Hepatocyte (in vitro differentiated cells): Measurements from ENCODE around the gene CFAP65. TPM values are rescaled to one million over a fixed set of nuclear protein-coding genes. Genes with fewer than 3 reads are reported as not detected.

ENCODE experiments used
- DNase-seq: peaks from one replicate; pipeline ENCODE4 v3.0.0-alpha.2; 2016; ENCODE audit warnings: low spot score
- H2AFZ ChIP-seq: fragments of 200-600 bp; sonication (generic); 2 replicates; pipeline ENCODE4 v1.6.0; 2016; ENCODE audit warnings: antibody characterized with exemption, mild to moderate bottlenecking
- H3K27ac ChIP-seq: fragments of 200-600 bp; sonication (generic); 2 replicates; pipeline ENCODE4 v1.5.1; 2016; ENCODE audit warnings: mild to moderate bottlenecking
- H3K27me3 ChIP-seq: fragments of 200-600 bp; sonication (generic); 2 replicates; pipeline ENCODE4 v1.6.1; 2016
- H3K36me3 ChIP-seq: fragments of 200-600 bp; sonication (generic); replicated peaks from 2 replicates; pipeline ENCODE4 v1.5.1; 2016; ENCODE audit warnings: low read depth; ENCODE audit not compliant: insufficient read depth
- H3K4me1 ChIP-seq: fragments of 200-600 bp; sonication (generic); 2 replicates; pipeline ENCODE4 v1.5.1; 2016; ENCODE audit warnings: mild to moderate bottlenecking, moderate library complexity; ENCODE audit not compliant: insufficient read depth
- H3K4me2 ChIP-seq: fragments of 200-600 bp; sonication (generic); 2 replicates; pipeline ENCODE4 v1.6.0; 2016
- H3K4me3 ChIP-seq: fragments of 200-600 bp; sonication (generic); 2 replicates; pipeline ENCODE4 v1.5.1; 2016; ENCODE audit warnings: mild to moderate bottlenecking
- H3K79me2 ChIP-seq: fragments of 200-600 bp; sonication (generic); 2 replicates; pipeline ENCODE4 v1.6.0; 2017; ENCODE audit warnings: mild to moderate bottlenecking
- H3K9me2 ChIP-seq: fragments of 200-600 bp; sonication (generic); replicated peaks from 2 replicates; pipeline ENCODE4 v1.6.0; 2017; ENCODE audit warnings: mild to moderate bottlenecking; ENCODE audit not compliant: insufficient read depth
- H3K9me3 ChIP-seq: fragments of 200-600 bp; sonication (generic); 2 replicates; pipeline ENCODE4 v1.5.1; 2016; ENCODE audit warnings: low read depth, mild to moderate bottlenecking
- H4K20me1 ChIP-seq: fragments of 200-600 bp; sonication (generic); 2 replicates; pipeline ENCODE4 v1.6.0; 2016; ENCODE audit warnings: mild to moderate bottlenecking; ENCODE audit not compliant: insufficient read depth, poor library complexity, severe bottlenecking
- EZH2 ChIP-seq: fragments of 200-600 bp; sonication (generic); IDR thresholded peaks from 2 replicates; pipeline ENCODE4 v1.6.1; 2016; ENCODE audit warnings: antibody characterized with exemption, mild to moderate bottlenecking, borderline replicate concordance
- EZH2phosphoT487 ChIP-seq: fragments of 200-600 bp; sonication (generic); IDR thresholded peaks from one replicate; pipeline ENCODE4 v1.6.1; 2018; ENCODE audit warnings: antibody characterized with exemption, mild to moderate bottlenecking, low read depth, moderate library complexity; ENCODE audit not compliant: unreplicated experiment, severe bottlenecking
- WGBS: methylation state at CpG from one replicate; pipeline ENCODE4 v1.1.6; 2016; ENCODE audit warnings: low lambda C conversion rate; ENCODE audit errors: missing lambda C conversion rate; 5-methylcytosine and 5-hydroxymethylcytosine counted together
- polyA plus RNA-seq: library from polyadenylated mRNA; unstranded; fragments of >200 nt; fragmentation: Nextera tagmentation; extraction: Ambion mirVana; gene quantifications from 2 replicates; pipeline ENCODE4 v1.2.1, GENCODE V29; 2016
- total RNA-seq: library from RNA; depleted of rRNA; stranded (reverse); fragments of >200 nt; gene quantifications from 2 replicates; pipeline ENCODE4 v1.2.3, GENCODE V29; 2014
- TF ChIP-seq, protein P1 (sequence below): fragments of 200-600 bp; sonication (generic); IDR thresholded peaks from 2 replicates; pipeline ENCODE4 v1.5.1; 2016; ENCODE audit warnings: antibody characterized with exemption, mild to moderate bottlenecking; ENCODE audit not compliant: poor library complexity

Gene CFAP65
- total and polyA plus RNA-seq, 2 experiments from 2014 or later = 0.03 to 0.05 TPM

DNA sequence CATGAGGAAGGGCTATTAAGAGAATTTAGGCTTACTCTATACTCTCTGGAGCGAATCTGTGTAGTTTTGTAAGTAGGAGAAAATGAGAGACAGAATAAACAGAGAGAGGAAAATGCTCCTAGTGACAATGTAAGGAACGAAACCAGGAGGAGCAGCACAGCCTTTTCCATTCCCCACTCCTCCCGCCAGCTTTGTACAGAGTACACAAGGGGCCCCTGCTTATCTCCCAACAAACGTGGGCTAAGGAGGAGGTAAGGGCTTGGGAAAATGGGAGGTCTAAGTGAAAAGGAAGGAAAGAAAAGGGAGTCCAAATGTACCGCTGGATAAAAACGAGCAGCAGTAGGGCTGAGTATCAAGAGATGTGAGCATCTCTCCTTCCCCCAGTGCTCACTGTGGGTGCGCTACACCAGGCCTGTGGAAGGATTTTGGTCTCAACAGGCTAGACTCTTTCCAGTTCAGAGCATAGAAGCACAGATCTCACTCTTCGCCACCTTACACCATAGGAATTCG is 31.5 kb upstream of the CFAP65 start:
- DNase-seq = peak; percentile 39
- peaks cover 20% of the 10 kb centered on the region for H3K4me1 ChIP-seq
- no peaks in the 10 kb centered on the region for H3K27me3 ChIP-seq
- H3K4me2 ChIP-seq = peak overlapping the region; percentile 65
- TF ChIP-seq, protein P1, sequence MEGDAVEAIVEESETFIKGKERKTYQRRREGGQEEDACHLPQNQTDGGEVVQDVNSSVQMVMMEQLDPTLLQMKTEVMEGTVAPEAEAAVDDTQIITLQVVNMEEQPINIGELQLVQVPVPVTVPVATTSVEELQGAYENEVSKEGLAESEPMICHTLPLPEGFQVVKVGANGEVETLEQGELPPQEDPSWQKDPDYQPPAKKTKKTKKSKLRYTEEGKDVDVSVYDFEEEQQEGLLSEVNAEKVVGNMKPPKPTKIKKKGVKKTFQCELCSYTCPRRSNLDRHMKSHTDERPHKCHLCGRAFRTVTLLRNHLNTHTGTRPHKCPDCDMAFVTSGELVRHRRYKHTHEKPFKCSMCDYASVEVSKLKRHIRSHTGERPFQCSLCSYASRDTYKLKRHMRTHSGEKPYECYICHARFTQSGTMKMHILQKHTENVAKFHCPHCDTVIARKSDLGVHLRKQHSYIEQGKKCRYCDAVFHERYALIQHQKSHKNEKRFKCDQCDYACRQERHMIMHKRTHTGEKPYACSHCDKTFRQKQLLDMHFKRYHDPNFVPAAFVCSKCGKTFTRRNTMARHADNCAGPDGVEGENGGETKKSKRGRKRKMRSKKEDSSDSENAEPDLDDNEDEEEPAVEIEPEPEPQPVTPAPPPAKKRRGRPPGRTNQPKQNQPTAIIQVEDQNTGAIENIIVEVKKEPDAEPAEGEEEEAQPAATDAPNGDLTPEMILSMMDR = no peak
- no peak for TF ChIP-seq EZH2
- no peak for TF ChIP-seq EZH2phosphoT487
- 67% methylated on average over 9 of the region's 9 CpGs for WGBS
- H4K20me1 ChIP-seq = no peaks in the 10 kb centered on the region
- H3K79me2 ChIP-seq = no peaks in the 10 kb centered on the region
- peaks cover 7% of the 10 kb centered on the region for H3K36me3 ChIP-seq
- no peaks in the 10 kb centered on the region for H3K9me3 ChIP-seq
- H3K27ac ChIP-seq = peak overlapping the region; percentile 86
- no peaks in the 10 kb centered on the region for H3K9me2 ChIP-seq
- no peak overlapping the region for H3K4me3 ChIP-seq
- no peak overlapping the region for H2AFZ ChIP-seq

DNA sequence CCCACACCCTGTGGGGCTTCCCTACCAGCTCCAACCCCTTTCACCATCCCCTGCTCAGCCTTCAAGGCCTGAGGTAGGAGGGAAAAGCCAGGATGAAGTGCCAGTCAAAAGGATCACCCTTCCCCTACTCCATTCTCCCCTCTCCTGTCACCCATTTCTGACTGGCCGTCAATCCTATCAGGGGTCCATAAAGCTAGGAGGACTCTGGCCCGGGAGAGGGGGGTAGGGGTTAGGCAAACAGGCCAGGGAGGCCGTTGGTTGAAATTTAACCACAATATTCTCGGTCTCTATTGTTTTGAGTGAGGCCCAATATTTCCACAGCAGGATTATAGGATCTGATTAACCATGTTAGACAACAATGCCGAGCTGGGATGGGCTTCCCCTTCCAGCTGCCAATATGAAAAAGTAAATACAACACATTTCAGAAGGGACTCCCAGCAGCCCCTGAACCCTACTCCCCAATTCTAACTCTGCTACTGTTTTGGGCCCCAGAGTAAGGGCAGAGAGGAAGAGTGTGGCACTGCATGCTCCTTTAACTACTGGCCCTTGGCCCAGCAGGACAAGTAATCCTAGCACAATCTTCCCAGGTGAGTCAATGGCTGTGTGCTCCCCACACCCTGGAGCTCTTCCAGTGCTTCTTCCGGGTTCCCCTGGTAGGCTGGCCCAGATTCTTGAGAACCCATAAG is 30.0 kb upstream of the CFAP65 start:
- Histone ChIP-seq H3K4me3 (no peak overlapping the region), H2AFZ (no peak overlapping the region)

DNA sequence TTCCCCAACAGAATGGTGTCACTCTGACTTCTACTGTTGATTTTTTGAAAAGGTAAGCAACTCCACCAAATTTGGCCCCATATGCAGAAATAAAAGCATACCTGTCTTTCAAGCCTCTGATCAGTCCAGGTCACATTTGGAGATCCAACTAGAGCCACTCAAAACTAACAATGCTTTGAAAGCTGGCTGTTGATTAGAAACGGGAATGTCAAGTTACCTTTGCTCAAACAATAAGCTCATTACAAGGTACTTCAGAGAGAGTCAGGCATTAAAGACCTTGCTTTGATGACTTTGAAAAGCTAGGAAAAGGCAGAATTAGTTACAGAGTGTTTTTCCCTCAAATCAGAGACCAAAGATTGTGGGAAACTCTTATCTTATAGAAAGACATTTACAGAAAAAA is 24.2 kb upstream of the CFAP65 start:
- 42% methylated on average over 1 of the region's 1 CpG for WGBS
- DNase-seq = no peak

More for the DNA sequence above, 30.0 kb upstream of the CFAP65 start:
- Histone ChIP-seq H3K36me3 (peaks cover 7% of the 10 kb centered on the region), H3K9me3 (no peaks in the 10 kb centered on the region), H4K20me1 (no peaks in the 10 kb centered on the region), H3K9me2 (no peaks in the 10 kb centered on the region), H3K4me1 (peaks cover 20% of the 10 kb centered on the region), H3K27me3 (no peaks in the 10 kb centered on the region), H3K27ac (peak overlapping the region; percentile 86), H3K4me2 (peak overlapping the region; percentile 65), H3K79me2 (no peaks in the 10 kb centered on the region)
- peak; percentile 65 for DNase-seq
- no peak for TF ChIP-seq EZH2phosphoT487
- no peak for TF ChIP-seq EZH2
- TF ChIP-seq, protein P1 = no peak
- 57% methylated on average over 6 of the region's 6 CpGs for WGBS

More for the DNA sequence above, 24.2 kb upstream of the CFAP65 start:
- H3K79me2 ChIP-seq = no peaks in the 10 kb centered on the region
- H4K20me1 ChIP-seq = no peaks in the 10 kb centered on the region
- H3K9me2 ChIP-seq = no peaks in the 10 kb centered on the region
- no peaks in the 10 kb centered on the region for H3K9me3 ChIP-seq
- TF ChIP-seq EZH2phosphoT487 (no peak), EZH2 (no peak)
- TF ChIP-seq, protein P1 = no peak
- H2AFZ ChIP-seq = no peak overlapping the region
- peaks cover 36% of the 10 kb centered on the region for H3K27me3 ChIP-seq
- peaks cover 6% of the 10 kb centered on the region for H3K4me1 ChIP-seq
- no peak overlapping the region for H3K4me3 ChIP-seq
- no peaks in the 10 kb centered on the region for H3K36me3 ChIP-seq
- peak overlapping the region; percentile 21 for H3K4me2 ChIP-seq
- H3K27ac ChIP-seq = peak overlapping the region; percentile 44
